Measurements from ENCODE around the gene FPGS.

DNA sequence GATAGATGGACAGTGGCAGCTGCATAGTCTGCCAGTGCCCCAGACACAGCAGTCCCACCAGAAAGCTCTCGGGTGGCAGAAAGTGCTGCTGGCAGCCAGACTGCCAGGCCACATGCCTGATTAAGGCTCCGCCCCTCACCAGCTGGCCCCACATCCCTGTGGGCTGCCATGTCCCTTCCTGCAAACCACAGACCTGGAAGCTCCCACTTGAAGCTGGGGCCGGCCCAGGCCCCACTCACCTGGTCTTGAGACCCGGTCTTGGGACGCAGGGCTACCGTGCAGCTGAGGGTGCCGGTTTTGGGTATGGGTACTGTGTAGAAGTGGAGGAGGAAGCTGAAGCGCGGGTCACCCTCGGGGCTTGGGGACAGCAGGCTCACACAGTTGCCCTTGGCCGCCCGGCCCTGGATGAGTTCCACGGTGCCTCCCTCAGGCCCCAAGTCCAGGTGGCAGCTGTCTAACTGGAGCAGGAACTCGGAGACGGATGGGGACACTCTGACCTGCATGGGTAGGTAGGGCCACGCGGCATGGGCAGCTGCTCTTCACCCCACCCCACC lies 15.3 kb downstream of the FPGS start:
- TF ChIP-seq FOXJ3 (CRISPR knock-in tag; IDR thresholded peaks at IDR 0.05; ENCODE audit: borderline replicate concordance): no peak
- no peak for TF ChIP-seq CTCF (IDR thresholded peaks at IDR 0.05)
- TF ChIP-seq, protein P1, sequence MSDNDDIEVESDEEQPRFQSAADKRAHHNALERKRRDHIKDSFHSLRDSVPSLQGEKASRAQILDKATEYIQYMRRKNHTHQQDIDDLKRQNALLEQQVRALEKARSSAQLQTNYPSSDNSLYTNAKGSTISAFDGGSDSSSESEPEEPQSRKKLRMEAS (CRISPR knock-in tag; IDR thresholded peaks at IDR 0.05): no peak
- TF ChIP-seq USF1 (CRISPR knock-in tag; IDR thresholded peaks at IDR 0.05): no peak
- TF ChIP-seq CBFB (CRISPR knock-in tag; IDR thresholded peaks at IDR 0.05; ENCODE audit: low read depth): no peak
- no peak for TF ChIP-seq ATF3 (CRISPR knock-in tag; conservative IDR thresholded peaks at IDR 0.05)
- no peak for TF ChIP-seq TP53 (CRISPR knock-in tag; IDR thresholded peaks at IDR 0.05)
- TF ChIP-seq TCF7 (CRISPR knock-in tag; IDR thresholded peaks at IDR 0.05; ENCODE audit: low read depth): no peak
- no peak for TF ChIP-seq ZMAT4 (CRISPR knock-in tag; IDR thresholded peaks at IDR 0.05)
- TF ChIP-seq NFE2L1 (CRISPR knock-in tag; IDR thresholded peaks at IDR 0.05): no peak
- TF ChIP-seq JUN (CRISPR knock-in tag; IDR thresholded peaks at IDR 0.05): no peak

Data from WTC11 (cell line).